ENCODE data around the gene DPP8. TPM values are rescaled to one million over a fixed set of nuclear protein-coding genes. Genes with fewer than 3 reads are reported as not detected.

Gene DPP8
- total RNA-seq, 1 experiment from 2014 or later: 45.9 TPM

DNA sequence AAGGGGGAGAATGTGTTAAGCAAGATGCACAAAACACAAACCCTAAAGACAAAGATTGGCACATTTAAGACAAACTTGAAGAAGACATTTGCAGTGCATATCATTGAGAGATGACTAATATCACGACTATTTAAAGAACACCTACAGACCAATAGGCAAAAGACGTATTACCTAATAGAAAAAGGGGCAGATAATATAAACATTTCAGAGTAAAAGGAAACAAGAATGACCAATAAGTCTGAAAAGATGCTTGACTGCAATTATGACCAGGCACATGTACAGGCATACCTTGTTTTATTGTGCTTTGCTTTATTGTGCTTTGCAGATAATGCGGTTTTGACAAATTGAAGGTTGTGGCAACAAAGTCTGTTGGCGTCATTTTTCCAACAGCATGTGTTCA is 17.7 kb upstream of the DPP8 start:
- intact Hi-C loops (cut with micrococcal nuclease; ENCODE audit: unreplicated experiment): no loop called here
- no TSS peak for BruUV-seq (replicated peaks)
- TF ChIP-seq, protein P1, sequence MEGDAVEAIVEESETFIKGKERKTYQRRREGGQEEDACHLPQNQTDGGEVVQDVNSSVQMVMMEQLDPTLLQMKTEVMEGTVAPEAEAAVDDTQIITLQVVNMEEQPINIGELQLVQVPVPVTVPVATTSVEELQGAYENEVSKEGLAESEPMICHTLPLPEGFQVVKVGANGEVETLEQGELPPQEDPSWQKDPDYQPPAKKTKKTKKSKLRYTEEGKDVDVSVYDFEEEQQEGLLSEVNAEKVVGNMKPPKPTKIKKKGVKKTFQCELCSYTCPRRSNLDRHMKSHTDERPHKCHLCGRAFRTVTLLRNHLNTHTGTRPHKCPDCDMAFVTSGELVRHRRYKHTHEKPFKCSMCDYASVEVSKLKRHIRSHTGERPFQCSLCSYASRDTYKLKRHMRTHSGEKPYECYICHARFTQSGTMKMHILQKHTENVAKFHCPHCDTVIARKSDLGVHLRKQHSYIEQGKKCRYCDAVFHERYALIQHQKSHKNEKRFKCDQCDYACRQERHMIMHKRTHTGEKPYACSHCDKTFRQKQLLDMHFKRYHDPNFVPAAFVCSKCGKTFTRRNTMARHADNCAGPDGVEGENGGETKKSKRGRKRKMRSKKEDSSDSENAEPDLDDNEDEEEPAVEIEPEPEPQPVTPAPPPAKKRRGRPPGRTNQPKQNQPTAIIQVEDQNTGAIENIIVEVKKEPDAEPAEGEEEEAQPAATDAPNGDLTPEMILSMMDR (IDR thresholded peaks at IDR 0.05; ENCODE audit: unreplicated experiment): no peak
- Mint-ChIP-seq H3K27ac (ENCODE audit: unreplicated experiment) (peak overlapping the region; percentile 19), H3K9me3 (ENCODE audit: low read depth, unreplicated experiment) (no peaks in the 10 kb centered on the region), H3K36me3 (ENCODE audit: insufficient read depth, unreplicated experiment) (peaks cover 29% of the 10 kb centered on the region), H3K4me1 (ENCODE audit: low read depth, unreplicated experiment) (peaks cover 41% of the 10 kb centered on the region), H3K4me3 (ENCODE audit: low read depth, unreplicated experiment) (no peak overlapping the region), H3K27me3 (ENCODE audit: unreplicated experiment) (no peaks in the 10 kb centered on the region)
- CTCF ChIA-PET: no interaction called here
- DNase-seq: no peak

DNA sequence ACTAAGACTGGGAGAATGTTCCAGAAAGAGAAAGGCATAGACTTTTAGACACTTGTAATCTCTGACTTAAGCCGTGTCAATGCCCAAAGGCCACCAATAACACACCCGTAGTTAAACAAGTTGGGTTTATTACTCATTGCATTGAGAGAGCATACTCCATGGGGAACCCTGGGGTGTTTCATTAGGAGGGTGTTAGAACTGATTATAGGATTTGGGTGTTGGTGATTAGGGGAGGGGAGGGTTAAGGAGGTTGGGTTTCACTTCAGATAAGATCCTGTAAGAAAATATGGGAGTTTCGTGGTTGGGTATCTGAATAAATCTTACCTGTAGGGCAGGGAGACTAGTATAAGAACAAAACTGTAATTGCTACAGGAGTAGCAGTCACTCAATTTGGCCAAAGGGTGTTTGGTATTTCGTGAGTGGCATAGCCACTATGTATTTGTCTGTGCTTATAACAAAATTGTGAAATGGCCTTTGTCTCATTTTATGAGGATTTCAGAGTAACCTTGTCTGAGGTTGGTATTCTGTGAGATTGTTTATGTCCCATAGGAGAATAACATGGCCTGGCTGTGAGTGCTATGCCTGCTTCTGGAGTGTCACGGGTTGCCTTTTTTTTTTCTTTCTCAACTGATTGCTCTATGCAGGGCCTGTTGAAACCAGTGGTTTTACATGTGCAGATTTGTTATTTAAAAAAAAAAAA is 15.7 kb upstream of the DPP8 start:
- no peak overlapping the region for H3K27ac Mint-ChIP-seq (ENCODE audit: unreplicated experiment)
- no TSS peak for BruUV-seq (replicated peaks)
- H3K27me3 Mint-ChIP-seq (ENCODE audit: unreplicated experiment): no peaks in the 10 kb centered on the region
- peaks cover 45% of the 10 kb centered on the region for H3K4me1 Mint-ChIP-seq (ENCODE audit: low read depth, unreplicated experiment)
- no peaks in the 10 kb centered on the region for H3K9me3 Mint-ChIP-seq (ENCODE audit: low read depth, unreplicated experiment)
- CTCF ChIA-PET: no interaction called here
- peak overlapping the region; percentile 83 for H3K4me3 Mint-ChIP-seq (ENCODE audit: low read depth, unreplicated experiment)
- no peak for DNase-seq
- TF ChIP-seq, protein P1 (IDR thresholded peaks at IDR 0.05; ENCODE audit: unreplicated experiment): no peak
- peaks cover 32% of the 10 kb centered on the region for H3K36me3 Mint-ChIP-seq (ENCODE audit: insufficient read depth, unreplicated experiment)
- intact Hi-C loops (cut with micrococcal nuclease; ENCODE audit: unreplicated experiment): no loop called here

DNA sequence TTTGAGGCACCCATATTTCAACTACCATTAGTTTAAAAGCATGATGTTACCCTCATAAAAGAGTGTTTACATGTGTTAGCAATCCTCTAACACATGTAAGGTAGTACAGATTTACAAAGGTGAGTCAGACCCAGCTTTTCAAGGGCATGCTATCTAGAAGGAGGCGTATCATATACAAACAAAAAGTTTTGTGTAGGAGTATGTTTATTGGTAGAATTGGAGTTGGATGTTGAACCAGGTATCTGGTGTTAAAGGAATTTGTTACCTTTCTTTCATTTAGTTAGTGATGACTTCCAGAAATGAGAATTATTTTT is 15.2 kb upstream of the DPP8 start:
- CTCF ChIA-PET: interaction anchor here (0.7 kb wide), 1 partner anchor 17 kb away, joined by 8 read pairs; no protein-coding TSS in a partner anchor
- intact Hi-C loops (cut with micrococcal nuclease; ENCODE audit: unreplicated experiment): no loop called here
- H3K4me1 Mint-ChIP-seq (ENCODE audit: low read depth, unreplicated experiment): peaks cover 45% of the 10 kb centered on the region

DNA sequence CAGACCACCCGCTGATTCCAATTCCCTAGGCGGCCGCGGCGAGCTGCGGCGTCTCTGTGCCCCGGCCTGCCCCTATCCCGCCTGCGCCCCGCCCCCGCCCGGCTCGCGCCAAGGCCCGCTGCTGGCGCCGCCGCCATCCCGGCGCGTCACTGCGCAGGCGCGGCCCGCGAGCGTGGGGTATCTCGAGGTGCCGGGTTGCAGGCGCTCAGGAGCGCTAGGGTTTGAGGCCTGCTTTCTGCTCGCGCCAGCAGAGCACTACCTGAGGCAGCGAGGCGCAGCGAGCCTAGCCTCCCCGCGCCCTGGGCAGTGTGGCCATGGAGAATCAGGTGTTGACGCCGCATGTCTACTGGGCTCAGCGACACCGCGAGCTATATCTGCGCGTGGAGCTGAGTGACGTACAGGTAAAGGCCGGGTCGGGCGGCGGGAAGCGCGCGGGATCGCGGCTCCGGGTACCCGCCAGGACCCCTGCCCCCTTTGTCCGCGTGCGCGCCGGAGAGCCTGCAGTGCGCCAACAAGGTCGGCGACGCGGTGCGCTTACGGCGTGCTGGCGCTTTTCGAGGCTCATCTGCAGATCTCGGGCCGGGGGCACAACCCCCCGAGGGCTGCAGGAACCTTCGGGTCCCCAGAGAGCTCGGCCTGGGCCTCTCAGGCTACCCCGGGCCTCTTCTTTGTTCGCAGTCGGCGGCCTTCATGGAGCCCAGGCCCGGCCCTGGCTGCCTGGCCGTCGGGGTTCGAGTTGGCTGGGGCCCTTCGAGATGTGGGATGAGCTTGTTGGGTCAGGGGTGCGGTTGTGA is 13.0 kb upstream of the DPP8 start, which contains the start of gene HACD3:
HACD3 (plus strand) TSS at position 146 of the 794 bp plus-strand sequence; CDS start at position 315, 169 bp downstream.
- Mint-ChIP-seq H3K4me1 (ENCODE audit: low read depth, unreplicated experiment) (peaks cover 45% of the 10 kb centered on the region), H3K27ac (ENCODE audit: unreplicated experiment) (peak within 1 kb of the TSS; percentile 72), H3K4me3 (ENCODE audit: low read depth, unreplicated experiment) (peak within 1 kb of the TSS; percentile 83), H3K36me3 (ENCODE audit: insufficient read depth, unreplicated experiment) (peaks cover 24% of the 10 kb centered on the region), H3K27me3 (ENCODE audit: unreplicated experiment) (no peaks in the 10 kb centered on the region), H3K9me3 (ENCODE audit: low read depth, unreplicated experiment) (no peaks in the 10 kb centered on the region)
- peak; percentile 97 for DNase-seq
- BruUV-seq (replicated peaks): no TSS peak
- intact Hi-C loops (cut with micrococcal nuclease; ENCODE audit: unreplicated experiment): no loop called here
- TF ChIP-seq, protein P1 (IDR thresholded peaks at IDR 0.05; ENCODE audit: unreplicated experiment): no peak
- CTCF ChIA-PET: interaction anchor here (0.7 to 1.3 kb wide), 5 partner anchors 10 to 339 kb away, joined by 3 to 9 read pairs (median 4); partner anchors contain the start of genes DPP8 and RAB11A

More for the DNA sequence above, 15.2 kb upstream of the DPP8 start:
- Mint-ChIP-seq H3K4me3 (ENCODE audit: low read depth, unreplicated experiment) (peak overlapping the region; percentile 83), H3K27ac (ENCODE audit: unreplicated experiment) (no peak overlapping the region), H3K36me3 (ENCODE audit: insufficient read depth, unreplicated experiment) (peaks cover 32% of the 10 kb centered on the region), H3K9me3 (ENCODE audit: low read depth, unreplicated experiment) (no peaks in the 10 kb centered on the region), H3K27me3 (ENCODE audit: unreplicated experiment) (no peaks in the 10 kb centered on the region)
- TF ChIP-seq, protein P1 (IDR thresholded peaks at IDR 0.05; ENCODE audit: unreplicated experiment): no peak
- no TSS peak for BruUV-seq (replicated peaks)
- no peak for DNase-seq
